ENCODE results near the gene AHNAK.
"Not testable (repeated sequence)": the region's sequence is repeated elsewhere in the genome, so short reads cannot be mapped to it uniquely, and the experiment has no call there.

The AHNAK gene

GRCh38 chr11:62553080-62553838 lies 6.7 kb upstream of the AHNAK start:
- no peak for DNase-seq (ENCODE audit: low read depth in 2 of 2)

GRCh38 chr11:62552485-62553079 lies 6.0 kb upstream of the AHNAK start:
- DNase-seq (ENCODE audit: low read depth in 2 of 2), result no peak

GRCh38 chr11:62550478-62550877 lies 3.9 kb upstream of the AHNAK start:
- not testable (repeated sequence) for DNase-seq (ENCODE audit: low read depth in 2 of 2)

GRCh38 chr11:62548545-62549335 lies 2.1 kb upstream of the AHNAK start:
- no peak for DNase-seq (ENCODE audit: low read depth in 2 of 2)

- DNase-seq (ENCODE audit: low read depth in 2 of 2), result no peak
Observed at GRCh38 chr11:62547691-62548281, 1.2 kb upstream of the AHNAK start.

GRCh38 chr11:62546929-62547625 lies 471 bp upstream of the AHNAK start:
- no peak for DNase-seq (ENCODE audit: low read depth in 2 of 2)

- peak in 1 of 2 donors; percentile 56 for DNase-seq (ENCODE audit: low read depth in 2 of 2)
Observed at GRCh38 chr11:62545437-62546243, 966 bp downstream of the AHNAK start.

GRCh38 chr11:62544581-62545436 lies 1.8 kb downstream of the AHNAK start:
- DNase-seq (ENCODE audit: low read depth in 2 of 2), result no peak

GRCh38 chr11:62543680-62544444 lies 2.7 kb downstream of the AHNAK start:
- no peak for DNase-seq (ENCODE audit: low read depth in 2 of 2)

GRCh38 chr11:62542750-62543567 lies 3.6 kb downstream of the AHNAK start:
- peak; percentile 63 to 64 for DNase-seq (ENCODE audit: low read depth in 2 of 2)

GRCh38 chr11:62542111-62542745 lies 4.4 kb downstream of the AHNAK start:
- DNase-seq (ENCODE audit: low read depth in 2 of 2), result no peak

- no peak for DNase-seq (ENCODE audit: low read depth in 2 of 2)
Observed at GRCh38 chr11:62540804-62541701, 5.6 kb downstream of the AHNAK start.

- DNase-seq (ENCODE audit: low read depth in 2 of 2), result no peak
Observed at GRCh38 chr11:62539238-62539925, 7.2 kb downstream of the AHNAK start.

GRCh38 chr11:62538470-62539237 lies 8.0 kb downstream of the AHNAK start:
- no peak for DNase-seq (ENCODE audit: low read depth in 2 of 2)

- DNase-seq (ENCODE audit: low read depth in 2 of 2), result no peak
Observed at GRCh38 chr11:62536301-62536957, 10.2 kb downstream of the AHNAK start.
